ENCODE results near the gene FGFR3. TPM values are rescaled to one million over a fixed set of nuclear protein-coding genes. Genes with fewer than 3 reads are reported as not detected.

FGFR3 gene
- total RNA-seq, 5 donors from 2014 or later (not counting 1 experiment from before 2014, with no cell fraction given), result 0.70 to 0.91 (median 0.90) TPM; not detected in 2

DNA sequence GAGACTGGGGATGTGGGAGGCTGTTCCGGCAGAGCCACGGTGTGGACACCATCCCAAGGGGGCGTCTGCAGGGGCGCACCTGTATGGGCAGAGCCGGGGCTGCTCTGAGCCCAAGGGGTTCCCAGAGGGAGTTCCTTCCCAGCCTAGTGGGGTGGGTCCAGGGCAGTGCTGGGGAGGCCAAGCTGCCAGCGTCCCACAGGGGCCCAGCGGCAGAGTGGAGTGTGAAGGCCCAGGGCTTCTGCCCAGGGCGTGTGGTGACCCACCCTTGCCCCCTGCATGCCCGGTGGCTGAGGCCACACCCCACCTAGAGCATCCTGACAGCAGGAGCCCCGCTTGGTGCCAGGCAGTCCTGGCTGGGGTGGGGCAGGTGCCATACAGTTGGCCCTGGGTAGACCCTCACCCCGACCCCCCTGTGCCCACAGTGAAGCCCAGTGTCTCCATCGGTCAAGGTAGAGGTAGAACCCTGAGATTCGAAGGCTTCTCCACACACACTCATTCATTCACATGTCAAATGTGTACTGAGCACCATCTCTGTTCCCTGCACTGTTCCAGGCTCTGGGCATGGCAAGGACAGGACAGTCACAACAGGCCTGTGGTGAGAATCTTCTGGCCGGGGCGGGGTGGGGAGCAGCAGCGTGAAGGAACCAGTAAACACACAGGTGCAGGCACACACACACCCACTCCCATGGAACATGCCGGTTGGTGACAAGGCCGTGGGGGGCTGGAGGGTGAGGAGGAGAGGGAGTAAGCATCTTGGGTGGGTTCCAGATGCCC, 42.5 kb upstream of the FGFR3 start:
- H3K9me3 Mint-ChIP-seq, result no peaks in the 10 kb centered on the region
- ATAC-seq (replicated peaks in 1 of 4) (no peak), DNase-seq (no peak)
- ChIA-PET CTCF (interaction anchor here in 1 of 2 donors (0.6 kb wide), 1 partner anchor 571 kb away, joined by 8 read pairs; no protein-coding TSS in a partner anchor), POLR2A (no interaction called here)
- H3K27me3 Mint-ChIP-seq, result peaks cover 0 to 2% of the 10 kb centered on the region in 2 donors
- Histone ChIP-seq H3K27me3 (replicated peaks in 1 of 2; ENCODE audit: control insufficient read depth in 2 of 2, extremely low read depth in 1 of 2, insufficient read depth in 2 of 2, low read length in 1 of 2) (peaks cover 0 to 34% of the 10 kb centered on the region in 2 experiments), H3K36me3 (ENCODE audit: control insufficient read depth in 2 of 2, extremely low read depth in 1 of 2, insufficient read depth in 1 of 2, low read length in 1 of 2) (no peaks in the 10 kb centered on the region), H3K9me3 (no peaks in the 10 kb centered on the region), H3K4me3 (ENCODE audit: control insufficient read depth in 1 of 2, extremely low read depth in 1 of 2, low read length in 1 of 2) (no peak overlapping the region), H3K27ac (ENCODE audit: low read length) (no peak overlapping the region), H3K4me1 (ENCODE audit: control insufficient read depth in 1 of 2, extremely low read depth in 1 of 2, insufficient read depth in 2 of 2, low read length in 2 of 2) (peaks cover 9 to 33% of the 10 kb centered on the region in 2 experiments)
- WGBS (ENCODE audit: insufficient coverage), result 89% methylated on average over 10 of the region's 18 CpGs
- no peak overlapping the region for H3K4me3 Mint-ChIP-seq
- no peaks in the 10 kb centered on the region for H3K36me3 Mint-ChIP-seq
- peaks cover 0 to 5% (median 0%) of the 10 kb centered on the region in 3 donors for H3K4me1 Mint-ChIP-seq
- no peak overlapping the region for H3K27ac Mint-ChIP-seq

- no peaks in the 10 kb centered on the region for H3K9me3 Mint-ChIP-seq
- ChIA-PET CTCF (interaction anchor here (0.5 to 0.6 kb wide), 3 partner anchors 9 to 202 kb away, joined by 3 to 6 read pairs (median 3); no protein-coding TSS in a partner anchor), POLR2A (no interaction called here)
- WGBS (ENCODE audit: insufficient coverage), result 89% methylated on average over 27 of the region's 31 CpGs
- no peak overlapping the region for H3K4me3 Mint-ChIP-seq
- no peak overlapping the region for H3K4me3 ChIP-seq (ENCODE audit: control insufficient read depth in 1 of 2, extremely low read depth in 1 of 2, low read length in 1 of 2)
- H3K4me1 Mint-ChIP-seq, result peaks cover 0 to 5% (median 0%) of the 10 kb centered on the region in 3 donors
- DNase-seq (no peak), ATAC-seq (replicated peaks in 1 of 4) (no peak)
- H3K27me3 Mint-ChIP-seq, result peaks cover 0 to 2% of the 10 kb centered on the region in 2 donors
- peaks cover 9 to 28% of the 10 kb centered on the region in 2 experiments for H3K4me1 ChIP-seq (ENCODE audit: control insufficient read depth in 1 of 2, extremely low read depth in 1 of 2, insufficient read depth in 2 of 2, low read length in 2 of 2)
- H3K27ac Mint-ChIP-seq, result no peak overlapping the region
- no peaks in the 10 kb centered on the region for H3K9me3 ChIP-seq
- no peaks in the 10 kb centered on the region for H3K36me3 ChIP-seq (ENCODE audit: control insufficient read depth in 2 of 2, extremely low read depth in 1 of 2, insufficient read depth in 1 of 2, low read length in 1 of 2)
- no peak overlapping the region for H3K27ac ChIP-seq (ENCODE audit: low read length)
- H3K36me3 Mint-ChIP-seq, result no peaks in the 10 kb centered on the region
- peaks cover 0 to 34% of the 10 kb centered on the region in 2 experiments for H3K27me3 ChIP-seq (replicated peaks in 1 of 2; ENCODE audit: control insufficient read depth in 2 of 2, extremely low read depth in 1 of 2, insufficient read depth in 2 of 2, low read length in 1 of 2)
These were observed 41.8 kb upstream of the FGFR3 start for GRCh38 chr4:1751155-1751918.

DNA sequence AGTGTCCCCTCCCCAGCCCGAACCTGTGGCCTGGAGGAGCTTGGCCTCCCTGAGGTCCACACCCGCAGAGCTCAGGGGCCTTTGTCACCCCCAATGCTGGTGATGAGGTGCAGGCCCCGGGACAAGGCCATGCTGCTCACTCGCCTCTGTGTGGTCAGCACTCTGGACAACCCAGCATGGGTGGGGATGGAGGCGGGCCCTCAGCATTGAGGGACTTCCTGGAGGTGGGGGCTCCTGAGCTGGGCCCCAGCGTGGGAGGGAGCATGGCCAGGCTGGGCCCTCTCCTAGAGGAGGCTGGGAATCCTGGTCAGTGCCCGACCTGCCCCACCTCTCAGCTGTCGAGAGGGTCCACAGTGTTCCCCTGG, 41.2 kb upstream of the FGFR3 start:
- 82% methylated on average over 8 of the region's 8 CpGs for WGBS (ENCODE audit: insufficient coverage)
- Mint-ChIP-seq H3K9me3 (no peaks in the 10 kb centered on the region), H3K27ac (no peak overlapping the region), H3K36me3 (no peaks in the 10 kb centered on the region), H3K27me3 (peaks cover 0 to 2% of the 10 kb centered on the region in 2 donors), H3K4me3 (no peak overlapping the region), H3K4me1 (peaks cover 0 to 5% (median 0%) of the 10 kb centered on the region in 3 donors)
- Histone ChIP-seq H3K36me3 (ENCODE audit: control insufficient read depth in 2 of 2, extremely low read depth in 1 of 2, insufficient read depth in 1 of 2, low read length in 1 of 2) (no peaks in the 10 kb centered on the region), H3K27me3 (replicated peaks in 1 of 2; ENCODE audit: control insufficient read depth in 2 of 2, extremely low read depth in 1 of 2, insufficient read depth in 2 of 2, low read length in 1 of 2) (peaks cover 0 to 34% of the 10 kb centered on the region in 2 experiments), H3K27ac (ENCODE audit: low read length) (no peak overlapping the region), H3K4me1 (ENCODE audit: control insufficient read depth in 1 of 2, extremely low read depth in 1 of 2, insufficient read depth in 2 of 2, low read length in 2 of 2) (peaks cover 9 to 25% of the 10 kb centered on the region in 2 experiments), H3K9me3 (no peaks in the 10 kb centered on the region), H3K4me3 (ENCODE audit: control insufficient read depth in 1 of 2, extremely low read depth in 1 of 2, low read length in 1 of 2) (no peak overlapping the region)
- CTCF ChIA-PET, result interaction anchor here (0.5 to 0.6 kb wide), 2 partner anchors 16 to 203 kb away, joined by 3 read pairs; no protein-coding TSS in a partner anchor
- DNase-seq (no peak), ATAC-seq (replicated peaks in 1 of 4) (no peak)
- POLR2A ChIA-PET, result no interaction called here

DNA sequence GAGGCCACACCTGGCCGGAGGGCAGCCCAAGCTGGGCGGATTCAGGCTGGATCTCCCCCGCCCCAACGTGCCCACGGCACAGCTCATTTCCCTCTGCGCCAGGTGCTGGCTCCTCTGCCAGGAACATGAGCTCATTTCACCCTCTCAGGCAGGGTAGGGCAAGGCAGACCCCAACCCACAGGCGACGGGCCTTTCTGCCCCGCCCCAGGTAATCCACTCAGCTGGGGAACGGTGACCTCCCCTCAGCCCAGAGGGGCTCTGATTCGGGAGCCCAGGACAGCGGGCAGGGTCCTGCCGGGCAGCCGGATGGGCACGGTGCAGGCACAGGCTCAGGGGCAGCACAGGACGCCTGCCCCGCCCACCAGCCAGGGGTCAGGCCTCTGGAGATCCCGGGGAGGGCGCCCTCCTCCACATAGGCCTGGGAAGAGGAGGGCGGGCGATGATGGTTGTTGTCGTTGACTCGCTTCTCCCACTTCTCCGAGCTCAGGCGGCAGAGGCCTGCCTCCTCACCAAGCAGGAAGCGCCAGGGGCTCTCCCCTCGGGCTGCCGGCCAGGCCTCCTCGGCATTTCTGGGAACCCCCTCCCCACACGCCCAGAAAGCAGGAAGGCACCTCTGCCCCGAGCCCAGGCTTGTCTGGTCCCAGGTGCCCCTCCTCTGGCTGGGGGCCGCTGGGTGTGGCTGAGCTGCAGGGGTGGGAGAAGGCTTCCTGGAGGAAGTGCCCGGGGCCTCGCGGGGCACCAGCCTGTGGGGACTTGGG, 40.6 kb upstream of the FGFR3 start:
- H3K4me1 ChIP-seq (ENCODE audit: control insufficient read depth in 1 of 2, extremely low read depth in 1 of 2, insufficient read depth in 2 of 2, low read length in 2 of 2), result peaks cover 9 to 25% of the 10 kb centered on the region in 2 experiments
- peak in 5 of 35 experiments; percentile 9 to 25 (median 16) for DNase-seq
- Mint-ChIP-seq H3K4me3 (no peak overlapping the region), H3K9me3 (no peaks in the 10 kb centered on the region), H3K27me3 (peaks cover 0 to 2% of the 10 kb centered on the region in 2 donors), H3K4me1 (peaks cover 0 to 5% (median 0%) of the 10 kb centered on the region in 3 donors), H3K36me3 (no peaks in the 10 kb centered on the region), H3K27ac (no peak overlapping the region)
- peaks cover 0 to 34% of the 10 kb centered on the region in 2 experiments for H3K27me3 ChIP-seq (replicated peaks in 1 of 2; ENCODE audit: control insufficient read depth in 2 of 2, extremely low read depth in 1 of 2, insufficient read depth in 2 of 2, low read length in 1 of 2)
- no peaks in the 10 kb centered on the region for H3K9me3 ChIP-seq
- ChIA-PET POLR2A (no interaction called here), CTCF (interaction anchor here (0.5 to 0.6 kb wide), 3 partner anchors 15 to 204 kb away, joined by 3 read pairs; no protein-coding TSS in a partner anchor)
- no peak overlapping the region for H3K4me3 ChIP-seq (ENCODE audit: control insufficient read depth in 1 of 2, extremely low read depth in 1 of 2, low read length in 1 of 2)
- ATAC-seq (replicated peaks in 1 of 4), result peak in 1 of 4 experiments; percentile 39
- no peaks in the 10 kb centered on the region for H3K36me3 ChIP-seq (ENCODE audit: control insufficient read depth in 2 of 2, extremely low read depth in 1 of 2, insufficient read depth in 1 of 2, low read length in 1 of 2)
- 61% methylated on average over 17 of the region's 35 CpGs for WGBS (ENCODE audit: insufficient coverage)
- no peak overlapping the region for H3K27ac ChIP-seq (ENCODE audit: low read length)

- no peak overlapping the region for H3K27ac Mint-ChIP-seq
- Histone ChIP-seq H3K36me3 (ENCODE audit: control insufficient read depth in 2 of 2, extremely low read depth in 1 of 2, insufficient read depth in 1 of 2, low read length in 1 of 2) (no peaks in the 10 kb centered on the region), H3K9me3 (no peaks in the 10 kb centered on the region), H3K4me3 (ENCODE audit: control insufficient read depth in 1 of 2, extremely low read depth in 1 of 2, low read length in 1 of 2) (no peak overlapping the region), H3K27me3 (replicated peaks in 1 of 2; ENCODE audit: control insufficient read depth in 2 of 2, extremely low read depth in 1 of 2, insufficient read depth in 2 of 2, low read length in 1 of 2) (peaks cover 0 to 30% of the 10 kb centered on the region in 2 experiments), H3K27ac (ENCODE audit: low read length) (no peak overlapping the region), H3K4me1 (ENCODE audit: control insufficient read depth in 1 of 2, extremely low read depth in 1 of 2, insufficient read depth in 2 of 2, low read length in 2 of 2) (peaks cover 9 to 24% of the 10 kb centered on the region in 2 experiments)
- H3K4me3 Mint-ChIP-seq, result no peak overlapping the region
- WGBS (ENCODE audit: insufficient coverage), result 95% methylated on average over 4 of the region's 10 CpGs
- ATAC-seq (replicated peaks in 1 of 4) (no peak), DNase-seq (no peak)
- no peaks in the 10 kb centered on the region for H3K9me3 Mint-ChIP-seq
- peaks cover 0 to 2% of the 10 kb centered on the region in 2 donors for H3K27me3 Mint-ChIP-seq
- POLR2A ChIA-PET, result no interaction called here
- CTCF ChIA-PET, result no interaction called here
- H3K4me1 Mint-ChIP-seq, result peaks cover 0 to 5% (median 0%) of the 10 kb centered on the region in 3 donors
- H3K36me3 Mint-ChIP-seq, result no peaks in the 10 kb centered on the region
These were observed 39.8 kb upstream of the FGFR3 start for GRCh38 chr4:1753294-1753696.

Data from T-cell (primary cell).